Retinal pigment epithelial cell (primary cell): ENCODE measurements around the gene ELL2.

Experiments
- DNase-seq: peaks from one replicate; pipeline ENCODE4 v3.0.0-alpha.2; 2010; ENCODE audit warnings: low read depth
- H3K4me3 ChIP-seq: 2 replicates; pipeline ENCODE4 v1.5.1; 2011; ENCODE audit warnings: mild to moderate bottlenecking, low read length, control low read depth, moderate library complexity
- TF ChIP-seq, protein P1 (sequence below): conservative IDR thresholded peaks from 2 replicates; pipeline ENCODE4 v1.5.1; 2011; ENCODE audit warnings: low read depth, low read length, control low read depth, inconsistent platforms

ELL2 gene

GRCh38 chr5:95859661-95860060 lies 102.0 kb downstream of the ELL2 start:
- H3K4me3 ChIP-seq: no peak overlapping the region
- no peak for DNase-seq
- TF ChIP-seq, protein P1, sequence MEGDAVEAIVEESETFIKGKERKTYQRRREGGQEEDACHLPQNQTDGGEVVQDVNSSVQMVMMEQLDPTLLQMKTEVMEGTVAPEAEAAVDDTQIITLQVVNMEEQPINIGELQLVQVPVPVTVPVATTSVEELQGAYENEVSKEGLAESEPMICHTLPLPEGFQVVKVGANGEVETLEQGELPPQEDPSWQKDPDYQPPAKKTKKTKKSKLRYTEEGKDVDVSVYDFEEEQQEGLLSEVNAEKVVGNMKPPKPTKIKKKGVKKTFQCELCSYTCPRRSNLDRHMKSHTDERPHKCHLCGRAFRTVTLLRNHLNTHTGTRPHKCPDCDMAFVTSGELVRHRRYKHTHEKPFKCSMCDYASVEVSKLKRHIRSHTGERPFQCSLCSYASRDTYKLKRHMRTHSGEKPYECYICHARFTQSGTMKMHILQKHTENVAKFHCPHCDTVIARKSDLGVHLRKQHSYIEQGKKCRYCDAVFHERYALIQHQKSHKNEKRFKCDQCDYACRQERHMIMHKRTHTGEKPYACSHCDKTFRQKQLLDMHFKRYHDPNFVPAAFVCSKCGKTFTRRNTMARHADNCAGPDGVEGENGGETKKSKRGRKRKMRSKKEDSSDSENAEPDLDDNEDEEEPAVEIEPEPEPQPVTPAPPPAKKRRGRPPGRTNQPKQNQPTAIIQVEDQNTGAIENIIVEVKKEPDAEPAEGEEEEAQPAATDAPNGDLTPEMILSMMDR: no peak

GRCh38 chr5:95858661-95859595 lies 102.7 kb downstream of the ELL2 start:
- TF ChIP-seq, protein P1: peak; percentile 95
- DNase-seq: peak; percentile 83
- peak overlapping the region; percentile 52 for H3K4me3 ChIP-seq

DNA sequence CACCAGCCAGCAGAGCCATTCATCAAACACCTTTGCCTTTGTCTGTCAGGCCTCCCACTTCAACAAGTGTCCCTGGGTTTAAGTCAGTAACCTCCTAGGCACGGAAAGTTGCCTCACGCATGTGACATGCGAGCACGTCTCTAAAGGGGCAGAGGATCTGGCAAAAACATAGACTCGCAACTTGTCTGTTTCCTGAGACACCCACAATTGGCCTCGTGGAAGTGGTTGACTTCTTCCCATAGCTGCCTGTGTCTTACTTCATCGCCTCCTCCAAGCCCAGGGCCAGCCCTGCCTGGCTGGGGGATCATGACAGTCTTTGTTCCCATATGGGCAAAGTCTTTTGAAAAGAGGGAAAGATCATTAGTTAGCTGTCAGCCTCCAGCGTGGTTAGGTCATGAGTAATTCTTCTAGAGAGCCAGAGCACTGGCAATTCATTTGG lies 103.6 kb downstream of the ELL2 start:
- H3K4me3 ChIP-seq: no peak overlapping the region
- no peak for DNase-seq
- TF ChIP-seq, protein P1: no peak

- H3K4me3 ChIP-seq: no peak overlapping the region
- no peak for DNase-seq
- TF ChIP-seq, protein P1: no peak
These were observed 104.3 kb downstream of the ELL2 start for GRCh38 chr5:95857185-95857945.

DNA sequence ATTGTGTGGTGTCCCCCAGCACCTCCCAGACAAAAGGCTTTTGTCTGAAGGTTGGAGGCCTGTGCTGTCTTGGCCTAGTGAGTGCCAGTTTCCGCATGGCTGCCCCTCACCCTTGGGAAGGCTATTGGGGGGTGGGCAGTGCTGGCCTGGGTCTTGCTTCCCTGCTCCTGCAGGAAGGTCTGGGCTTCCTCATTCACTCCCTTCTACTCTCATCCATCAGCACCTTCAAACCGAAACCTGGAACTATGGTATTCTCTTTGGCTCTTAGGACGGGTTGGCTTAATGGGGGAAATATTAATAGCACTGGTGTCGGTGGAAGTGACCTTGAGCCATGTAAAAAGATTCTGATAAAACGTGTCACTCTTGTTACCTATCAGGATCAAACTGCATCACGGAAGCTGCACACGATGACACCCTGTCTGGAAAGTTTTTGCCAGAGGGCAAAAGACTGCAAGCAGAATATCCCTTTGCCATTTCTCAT lies 105.1 kb downstream of the ELL2 start:
- no peak for DNase-seq
- TF ChIP-seq, protein P1: no peak

DNA sequence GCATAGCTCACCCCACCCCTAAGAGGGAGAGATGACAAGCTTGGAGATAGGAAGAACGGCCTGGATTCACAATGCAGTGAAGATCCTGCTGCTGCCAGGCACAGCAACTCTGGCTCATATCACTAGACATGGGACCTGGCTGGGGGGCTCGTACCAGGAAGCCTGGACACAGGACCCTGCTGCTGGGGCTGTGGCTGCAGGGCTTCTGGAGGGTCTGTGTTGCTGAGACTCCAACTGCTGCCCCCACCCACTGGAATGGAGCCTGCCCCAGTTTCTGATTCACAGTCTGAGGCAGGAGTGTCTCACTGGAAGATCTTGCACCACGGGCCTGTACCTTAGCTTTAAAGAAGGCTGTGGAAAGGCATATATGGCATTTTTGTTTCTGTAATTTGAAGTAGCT lies 108.2 kb downstream of the ELL2 start:
- TF ChIP-seq, protein P1: no peak
- H3K4me3 ChIP-seq: no peak overlapping the region
- DNase-seq: no peak

More for the DNA sequence above, 105.1 kb downstream of the ELL2 start:
- no peak overlapping the region for H3K4me3 ChIP-seq
